CD4-positive, CD25-positive, alpha-beta regulatory T cell (primary cell): ENCODE measurements around the gene NFX1. TPM values are rescaled to one million over a fixed set of nuclear protein-coding genes. Genes with fewer than 3 reads are reported as not detected.

Experiments used
- ATAC-seq, 2 donors: fragments of 150-1000 bp; cut with Tn5 transposase; one replicate each; pipeline ENCODE4 v1.10.0; 2021; ENCODE audit warnings: low read depth in 2 of 2, moderate number of reproducible peaks in 2 of 2, moderate library complexity in 1 of 2
- DNase-seq, 3 donors: peaks; one replicate each; pipeline versions ENCODE4 v3.0.0 to v3.0.0-alpha.2; 2012 to 2022; ENCODE audit warnings: mixed read lengths in 1 of 3
- H3K27ac ChIP-seq: one replicate; pipeline ENCODE4 v1.7.0; 2013; ENCODE audit warnings: mild to moderate bottlenecking, low read length; ENCODE audit not compliant: insufficient read depth, poor library complexity, severe bottlenecking
- H3K27me3 ChIP-seq: one replicate; pipeline ENCODE4 v1.7.0; 2013; ENCODE audit warnings: low read length; ENCODE audit not compliant: control insufficient read depth, insufficient read depth
- H3K36me3 ChIP-seq: one replicate; pipeline ENCODE4 v1.7.0; 2013; ENCODE audit warnings: mild to moderate bottlenecking, low read length, moderate library complexity; ENCODE audit not compliant: control insufficient read depth, insufficient read depth
- H3K4me1 ChIP-seq: 2 replicates; pipeline ENCODE4 v1.7.0; 2013; ENCODE audit warnings: mild to moderate bottlenecking, low read length; ENCODE audit not compliant: insufficient read depth, control insufficient read depth, poor library complexity, severe bottlenecking
- H3K4me3 ChIP-seq: one replicate; pipeline ENCODE4 v1.7.0; 2013; ENCODE audit warnings: low read depth, mild to moderate bottlenecking, low read length, moderate library complexity
- H3K9me3 ChIP-seq, 2 experiments: 1 replicate in 1 of 2; 2 replicates in 1 of 2; pipeline ENCODE4 v1.7.0; 2013; ENCODE audit warnings: low read length in 2 of 2, mild to moderate bottlenecking in 1 of 2, moderate library complexity in 1 of 2; ENCODE audit not compliant: control insufficient read depth in 2 of 2
- H3K27ac Mint-ChIP-seq, 3 donors: one replicate each; pipeline ENCODE4 v1.8.0; 2020 to 2022; ENCODE audit warnings: mild to moderate bottlenecking in 3 of 3, mixed read lengths in 3 of 3, moderate library complexity in 2 of 3
- H3K27me3 Mint-ChIP-seq: one replicate; pipeline ENCODE4 v1.8.0; 2022; ENCODE audit warnings: mild to moderate bottlenecking, mixed read lengths
- H3K36me3 Mint-ChIP-seq: one replicate; pipeline ENCODE4 v1.8.0; 2020; ENCODE audit warnings: mixed read lengths
- H3K4me1 Mint-ChIP-seq, 4 donors: one replicate each; pipeline ENCODE4 v1.8.0; 2020 to 2022; ENCODE audit warnings: mixed read lengths in 4 of 4, mild to moderate bottlenecking in 1 of 4
- H3K4me3 Mint-ChIP-seq, 4 donors: one replicate each; pipeline ENCODE4 v1.8.0; 2020 to 2022; ENCODE audit warnings: mild to moderate bottlenecking in 4 of 4, mixed read lengths in 4 of 4, moderate library complexity in 3 of 4
- H3K9me3 Mint-ChIP-seq, 7 donors: one replicate each; pipeline ENCODE4 v1.8.0; 2020 to 2022; ENCODE audit warnings: mixed read lengths in 7 of 7, mild to moderate bottlenecking in 3 of 7, moderate library complexity in 2 of 7
- polyA plus RNA-seq, 4 donors: library from polyadenylated mRNA; unstranded; fragments of 300-500 nt; fragmentation: Illumina TruSeq; gene quantifications; one replicate each; pipeline ENCODE4 v1.2.3, GENCODE V29; 2021
- total RNA-seq: library from RNA; stranded (reverse); gene quantifications from one replicate; pipeline ENCODE4 v1.2.3, GENCODE V29; 2022

NFX1 gene
- total and polyA plus RNA-seq, 5 donors from 2014 or later: 19.8 to 36.8 (median 28.9) TPM

- Histone ChIP-seq H3K27ac (no peak overlapping the region), H3K4me3 (no peak overlapping the region), H3K27me3 (no peaks in the 10 kb centered on the region), H3K36me3 (no peaks in the 10 kb centered on the region), H3K4me1 (peaks cover 45% of the 10 kb centered on the region), H3K9me3 (no peaks in the 10 kb centered on the region)
- peak overlapping the region; percentile 80 to 93 (median 90) for H3K27ac Mint-ChIP-seq
- H3K4me3 Mint-ChIP-seq: peak overlapping the region; percentile 64 to 88 (median 76)
- H3K9me3 Mint-ChIP-seq: no peaks in the 10 kb centered on the region
- no peaks in the 10 kb centered on the region for H3K27me3 Mint-ChIP-seq
- DNase-seq: peak in 1 of 3 donors; percentile 83
- peak; percentile 49 to 56 for ATAC-seq
- H3K4me1 Mint-ChIP-seq: peaks cover 0 to 55% (median 40%) of the 10 kb centered on the region in 4 donors
- H3K36me3 Mint-ChIP-seq: no peaks in the 10 kb centered on the region
Measured at GRCh38 chr9:33416996-33417395, 126.7 kb downstream of the NFX1 start.

GRCh38 chr9:33418090-33418489 is 127.8 kb downstream of the NFX1 start:
- no peaks in the 10 kb centered on the region for H3K27me3 Mint-ChIP-seq
- Histone ChIP-seq H3K4me3 (no peak overlapping the region), H3K9me3 (no peaks in the 10 kb centered on the region), H3K27ac (no peak overlapping the region), H3K36me3 (no peaks in the 10 kb centered on the region), H3K4me1 (peaks cover 45% of the 10 kb centered on the region), H3K27me3 (no peaks in the 10 kb centered on the region)
- peak overlapping the region; percentile 86 to 93 (median 90) for H3K27ac Mint-ChIP-seq
- H3K4me1 Mint-ChIP-seq: peaks cover 0 to 55% (median 40%) of the 10 kb centered on the region in 4 donors
- H3K9me3 Mint-ChIP-seq: no peaks in the 10 kb centered on the region
- DNase-seq (no peak), ATAC-seq (no peak)
- H3K36me3 Mint-ChIP-seq: no peaks in the 10 kb centered on the region
- peak overlapping the region in 3 of 4 donors; percentile 13 to 64 (median 29) for H3K4me3 Mint-ChIP-seq

GRCh38 chr9:33419708-33420303 is 129.5 kb downstream of the NFX1 start:
- Histone ChIP-seq H3K4me3 (no peak overlapping the region), H3K9me3 (no peaks in the 10 kb centered on the region), H3K27me3 (no peaks in the 10 kb centered on the region), H3K27ac (no peak overlapping the region), H3K4me1 (peaks cover 40% of the 10 kb centered on the region), H3K36me3 (no peaks in the 10 kb centered on the region)
- no peak for DNase-seq
- no peaks in the 10 kb centered on the region for H3K36me3 Mint-ChIP-seq
- peaks cover 0 to 44% (median 31%) of the 10 kb centered on the region in 4 donors for H3K4me1 Mint-ChIP-seq
- no peaks in the 10 kb centered on the region for H3K9me3 Mint-ChIP-seq
- H3K27me3 Mint-ChIP-seq: no peaks in the 10 kb centered on the region
- H3K27ac Mint-ChIP-seq: peak overlapping the region in 2 of 3 donors; percentile 63 to 69
- H3K4me3 Mint-ChIP-seq: no peak overlapping the region
- no peak for ATAC-seq

Other genes starting within 250 kb of the NFX1 start
- gene SMU1, start 213.8 kb upstream of the NFX1 start, total RNA-seq: 22.7 TPM
- gene SMU1, start 213.8 kb upstream of the NFX1 start, polyA plus RNA-seq: 10 to 100 TPM; 23.7 to 27.9 (median 24.9) TPM
- gene B4GALT1, start 123.2 kb upstream of the NFX1 start, total RNA-seq: 87.8 TPM
- gene B4GALT1, start 123.2 kb upstream of the NFX1 start, polyA plus RNA-seq: 10 to 100 TPM; 18.8 to 21.7 (median 20.6) TPM
- gene SPINK4, start 50.3 kb upstream of the NFX1 start, total RNA-seq: not detected
- not detected for gene SPINK4, start 50.3 kb upstream of the NFX1 start, polyA plus RNA-seq
- 80.2 TPM for gene BAG1, start 25.8 kb upstream of the NFX1 start, total RNA-seq
- 100 to 1,000 TPM in 1 of 4 donors, 10 to 100 TPM in 3; 81.8 to 100 (median 94.4) TPM for gene BAG1, start 25.8 kb upstream of the NFX1 start, polyA plus RNA-seq
- gene CHMP5, start 25.5 kb upstream of the NFX1 start, total RNA-seq: 25.5 TPM
- gene CHMP5, start 25.5 kb upstream of the NFX1 start, polyA plus RNA-seq: 10 to 100 TPM; 48.6 to 58.3 (median 56.7) TPM
- 0.47 TPM for gene AQP7, start 112.1 kb downstream of the NFX1 start, total RNA-seq
- 1 to 10 TPM in 1 of 4 donors, under 1 TPM in 3; 0.15 to 1.0 (median 0.32) TPM for gene AQP7, start 112.1 kb downstream of the NFX1 start, polyA plus RNA-seq
- 140 TPM for gene AQP3, start 157.1 kb downstream of the NFX1 start, total RNA-seq
- gene AQP3, start 157.1 kb downstream of the NFX1 start, polyA plus RNA-seq: 100 to 1,000 TPM; 371 to 543 (median 391) TPM
- gene NOL6, start 183.4 kb downstream of the NFX1 start, total RNA-seq: 29.4 TPM
- gene NOL6, start 183.4 kb downstream of the NFX1 start, polyA plus RNA-seq: 10 to 100 TPM; 13.4 to 20.5 (median 14.0) TPM
- gene ANKRD18B, start 233.7 kb downstream of the NFX1 start, total RNA-seq: not detected
- not detected for gene ANKRD18B, start 233.7 kb downstream of the NFX1 start, polyA plus RNA-seq